ENCODE data around the gene PSMC3.
A peak's percentile ranks its signal among the peaks of the same experiment; 100 is the strongest.

The PSMC3 gene

DNA sequence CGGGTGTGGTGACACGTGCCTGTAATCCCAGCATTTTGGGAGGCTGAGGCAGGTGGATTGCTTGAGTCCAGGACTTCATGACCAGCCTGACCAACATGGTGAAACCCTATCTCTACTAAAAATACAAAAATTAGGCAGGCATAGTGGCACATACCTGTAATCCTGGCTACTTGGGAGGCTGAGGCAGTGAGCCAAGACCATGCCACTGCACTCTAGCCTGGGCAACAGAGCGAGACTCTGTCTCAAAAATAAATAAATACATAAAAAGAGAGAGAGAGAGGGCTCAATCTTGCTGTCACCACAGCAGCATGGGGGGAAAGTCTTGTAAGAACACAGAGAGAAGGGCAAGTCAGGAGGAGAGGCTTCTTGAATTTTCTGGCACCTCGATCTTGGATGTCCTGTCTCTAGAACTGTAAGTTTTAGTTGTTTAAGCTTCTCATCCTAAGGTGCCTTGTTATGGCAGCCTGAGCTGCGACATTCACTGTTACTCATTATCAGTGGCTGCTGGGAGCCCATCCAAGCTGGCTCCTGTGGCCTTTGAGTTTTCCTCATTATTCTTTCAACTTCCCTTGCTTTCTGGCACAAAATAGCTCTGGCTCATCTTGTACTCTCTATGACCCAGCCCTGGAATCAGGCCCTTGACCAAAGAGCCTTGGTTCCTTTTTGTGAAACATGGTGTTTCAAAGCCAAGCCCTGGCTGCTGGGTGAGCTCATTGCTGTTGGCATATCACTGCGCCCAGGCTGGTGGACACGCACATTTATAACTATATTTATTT is 8.0 kb upstream of the PSMC3 start:
- Histone ChIP-seq H3K27me3 (ENCODE audit: insufficient read depth, low read length, poor library complexity) (no peaks in the 10 kb centered on the region), H3K4me3 (ENCODE audit: low read length) (no peak overlapping the region), H3K23ac (ENCODE audit: low read length) (no peak overlapping the region), H3K4me2 (ENCODE audit: low read length) (no peak overlapping the region), H3K56ac (ENCODE audit: low read length) (no peak overlapping the region), H3K9ac (ENCODE audit: low read length) (no peak overlapping the region), H3K18ac (ENCODE audit: low read length) (no peak overlapping the region), H2BK15ac (replicated peaks; ENCODE audit: low read depth) (no peak overlapping the region), H2BK120ac (ENCODE audit: low read depth, low read length) (no peak overlapping the region), H3K79me1 (ENCODE audit: low read length) (no peaks in the 10 kb centered on the region), H3K4me1 (ENCODE audit: control insufficient read depth, low read depth, low read length) (no peaks in the 10 kb centered on the region), H4K8ac (ENCODE audit: low read depth, low read length) (no peak overlapping the region), H3K36me3 (ENCODE audit: control insufficient read depth, insufficient read depth, low read length) (no peaks in the 10 kb centered on the region), H2BK5ac (ENCODE audit: low read length) (no peak overlapping the region), H4K5ac (ENCODE audit: low read length) (no peak overlapping the region), H3K4ac (ENCODE audit: low read depth, low read length) (no peak overlapping the region), H3K79me2 (ENCODE audit: control insufficient read depth, insufficient read depth, low read length) (no peaks in the 10 kb centered on the region), H3K27ac (ENCODE audit: low read depth, low read length) (no peak overlapping the region), H2AK5ac (ENCODE audit: low read length) (no peak overlapping the region)
- no peak for DNase-seq
- WGBS (ENCODE audit: extremely low coverage, insufficient coverage, low lambda C conversion rate) = no CpG with 5 or more reads among the region's 7 CpGs

DNA sequence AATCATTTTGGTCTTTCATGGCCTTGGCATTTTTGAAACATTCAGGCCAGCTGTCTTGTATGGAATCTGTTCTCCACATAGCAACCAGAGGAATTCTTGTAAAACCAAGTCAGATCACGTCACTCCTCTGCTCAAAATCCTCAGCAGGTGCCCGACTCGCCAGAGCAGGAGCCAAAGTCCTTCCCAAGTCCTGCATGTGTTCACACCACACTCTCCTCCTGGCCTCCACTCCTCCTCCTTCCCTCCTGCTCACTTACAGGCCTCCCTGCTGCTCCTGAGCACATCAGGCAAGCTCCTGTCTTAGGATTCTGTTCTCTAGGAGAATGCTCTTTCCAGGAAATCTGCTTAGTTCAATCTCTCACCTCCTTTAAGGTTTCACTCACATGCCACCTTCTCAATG is 6.9 kb upstream of the PSMC3 start:
- H3K18ac ChIP-seq (ENCODE audit: low read length) = no peak overlapping the region
- H3K4me1 ChIP-seq (ENCODE audit: control insufficient read depth, low read depth, low read length) = no peaks in the 10 kb centered on the region
- no peak overlapping the region for H3K27ac ChIP-seq (ENCODE audit: low read depth, low read length)
- H2AK5ac ChIP-seq (ENCODE audit: low read length) = no peak overlapping the region
- no peak overlapping the region for H4K5ac ChIP-seq (ENCODE audit: low read length)
- no peak overlapping the region for H2BK15ac ChIP-seq (replicated peaks; ENCODE audit: low read depth)
- no peak overlapping the region for H3K56ac ChIP-seq (ENCODE audit: low read length)
- no peak overlapping the region for H2BK120ac ChIP-seq (ENCODE audit: low read depth, low read length)
- H3K4me3 ChIP-seq (ENCODE audit: low read length) = no peak overlapping the region
- no peak for DNase-seq
- H3K23ac ChIP-seq (ENCODE audit: low read length) = no peak overlapping the region
- no CpG with 5 or more reads among the region's 3 CpGs for WGBS (ENCODE audit: extremely low coverage, insufficient coverage, low lambda C conversion rate)
- no peak overlapping the region for H3K4ac ChIP-seq (ENCODE audit: low read depth, low read length)
- H3K9ac ChIP-seq (ENCODE audit: low read length) = no peak overlapping the region
- H4K8ac ChIP-seq (ENCODE audit: low read depth, low read length) = no peak overlapping the region
- H2BK5ac ChIP-seq (ENCODE audit: low read length) = no peak overlapping the region
- H3K79me1 ChIP-seq (ENCODE audit: low read length) = no peaks in the 10 kb centered on the region
- no peaks in the 10 kb centered on the region for H3K27me3 ChIP-seq (ENCODE audit: insufficient read depth, low read length, poor library complexity)
- H3K4me2 ChIP-seq (ENCODE audit: low read length) = no peak overlapping the region
- H3K36me3 ChIP-seq (ENCODE audit: control insufficient read depth, insufficient read depth, low read length) = no peaks in the 10 kb centered on the region
- no peaks in the 10 kb centered on the region for H3K79me2 ChIP-seq (ENCODE audit: control insufficient read depth, insufficient read depth, low read length)

DNA sequence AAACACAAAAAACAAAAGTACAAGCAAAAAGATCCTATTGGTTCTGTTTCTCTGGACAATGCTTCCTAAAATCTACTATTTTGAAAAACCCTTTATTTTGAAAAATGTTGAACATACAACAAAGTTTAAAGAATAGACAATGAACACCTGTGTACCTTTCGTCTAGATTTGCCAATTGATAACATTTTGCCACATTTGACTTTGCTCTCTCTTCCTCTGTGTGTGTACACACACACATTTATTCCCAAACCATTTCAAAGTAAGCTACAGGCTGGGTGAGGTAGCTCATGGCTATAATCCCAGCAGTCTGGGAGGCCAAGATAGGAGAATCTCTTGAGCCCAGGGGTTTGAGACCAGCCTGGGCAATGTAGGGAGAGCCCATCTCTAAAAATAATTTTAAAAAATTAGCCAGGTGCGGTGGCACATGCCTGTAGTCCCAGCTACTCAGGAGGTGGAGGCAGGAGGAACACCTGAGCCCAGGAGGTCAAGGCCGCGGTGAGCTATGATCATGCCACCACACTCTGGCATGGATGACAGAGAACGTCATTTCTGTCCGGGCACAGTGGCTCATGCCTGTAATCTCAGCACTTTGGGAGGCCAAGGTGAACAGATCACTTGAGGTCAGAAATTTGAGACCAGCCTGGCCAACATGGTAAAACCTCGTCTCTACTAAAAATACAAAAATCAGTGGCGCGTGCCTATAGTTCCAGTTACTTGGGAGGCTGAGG is 5.3 kb upstream of the PSMC3 start:
- no peak overlapping the region for H3K56ac ChIP-seq (ENCODE audit: low read length)
- no peak overlapping the region for H4K5ac ChIP-seq (ENCODE audit: low read length)
- no peak overlapping the region for H3K18ac ChIP-seq (ENCODE audit: low read length)
- no peaks in the 10 kb centered on the region for H3K27me3 ChIP-seq (ENCODE audit: insufficient read depth, low read length, poor library complexity)
- no peak overlapping the region for H3K4me2 ChIP-seq (ENCODE audit: low read length)
- no peak for DNase-seq
- no peaks in the 10 kb centered on the region for H3K4me1 ChIP-seq (ENCODE audit: control insufficient read depth, low read depth, low read length)
- H2BK120ac ChIP-seq (ENCODE audit: low read depth, low read length) = no peak overlapping the region
- no peak overlapping the region for H2BK5ac ChIP-seq (ENCODE audit: low read length)
- no peak overlapping the region for H3K23ac ChIP-seq (ENCODE audit: low read length)
- H3K36me3 ChIP-seq (ENCODE audit: control insufficient read depth, insufficient read depth, low read length) = no peaks in the 10 kb centered on the region
- H2BK15ac ChIP-seq (replicated peaks; ENCODE audit: low read depth) = no peak overlapping the region
- no peak overlapping the region for H2AK5ac ChIP-seq (ENCODE audit: low read length)
- H4K8ac ChIP-seq (ENCODE audit: low read depth, low read length) = no peak overlapping the region
- no CpG with 5 or more reads among the region's 9 CpGs for WGBS (ENCODE audit: extremely low coverage, insufficient coverage, low lambda C conversion rate)
- no peak overlapping the region for H3K4me3 ChIP-seq (ENCODE audit: low read length)
- no peaks in the 10 kb centered on the region for H3K79me2 ChIP-seq (ENCODE audit: control insufficient read depth, insufficient read depth, low read length)
- no peaks in the 10 kb centered on the region for H3K79me1 ChIP-seq (ENCODE audit: low read length)
- no peak overlapping the region for H3K4ac ChIP-seq (ENCODE audit: low read depth, low read length)
- no peak overlapping the region for H3K9ac ChIP-seq (ENCODE audit: low read length)
- H3K27ac ChIP-seq (ENCODE audit: low read depth, low read length) = no peak overlapping the region

DNA sequence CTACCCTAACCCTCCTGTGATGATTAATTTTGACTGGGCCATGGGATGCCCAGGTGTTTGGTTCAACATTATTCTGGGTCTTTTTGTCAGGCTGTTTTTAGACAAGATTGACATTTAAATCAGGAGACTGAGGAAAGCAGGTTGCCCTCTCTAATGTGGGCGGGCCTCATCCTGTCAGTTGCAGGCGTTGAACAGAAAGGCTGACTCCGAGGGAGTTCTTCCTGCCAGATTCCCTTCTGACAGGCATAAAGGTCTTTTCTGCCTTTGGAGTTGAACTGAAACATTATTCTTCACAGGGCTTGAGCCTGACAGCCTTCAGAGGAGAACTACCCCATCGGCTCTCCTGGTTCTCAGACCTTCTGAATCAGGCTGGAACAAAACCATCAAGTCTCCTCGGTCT is 4.3 kb upstream of the PSMC3 start:
- Histone ChIP-seq H3K27me3 (ENCODE audit: insufficient read depth, low read length, poor library complexity) (no peaks in the 10 kb centered on the region), H3K18ac (ENCODE audit: low read length) (no peak overlapping the region), H3K27ac (ENCODE audit: low read depth, low read length) (no peak overlapping the region), H2BK5ac (ENCODE audit: low read length) (no peak overlapping the region), H3K4me2 (ENCODE audit: low read length) (no peak overlapping the region), H4K8ac (ENCODE audit: low read depth, low read length) (no peak overlapping the region), H3K56ac (ENCODE audit: low read length) (no peak overlapping the region), H3K9ac (ENCODE audit: low read length) (no peak overlapping the region), H3K79me2 (ENCODE audit: control insufficient read depth, insufficient read depth, low read length) (peaks cover 2% of the 10 kb centered on the region), H3K79me1 (ENCODE audit: low read length) (peaks cover 2% of the 10 kb centered on the region), H2AK5ac (ENCODE audit: low read length) (no peak overlapping the region), H3K4me1 (ENCODE audit: control insufficient read depth, low read depth, low read length) (no peaks in the 10 kb centered on the region), H3K4me3 (ENCODE audit: low read length) (no peak overlapping the region), H4K5ac (ENCODE audit: low read length) (no peak overlapping the region), H2BK15ac (replicated peaks; ENCODE audit: low read depth) (no peak overlapping the region), H3K4ac (ENCODE audit: low read depth, low read length) (no peak overlapping the region), H3K23ac (ENCODE audit: low read length) (no peak overlapping the region), H2BK120ac (ENCODE audit: low read depth, low read length) (no peak overlapping the region), H3K36me3 (ENCODE audit: control insufficient read depth, insufficient read depth, low read length) (no peaks in the 10 kb centered on the region)
- WGBS (ENCODE audit: extremely low coverage, insufficient coverage, low lambda C conversion rate) = no CpG with 5 or more reads among the region's 5 CpGs
- no peak for DNase-seq

DNA sequence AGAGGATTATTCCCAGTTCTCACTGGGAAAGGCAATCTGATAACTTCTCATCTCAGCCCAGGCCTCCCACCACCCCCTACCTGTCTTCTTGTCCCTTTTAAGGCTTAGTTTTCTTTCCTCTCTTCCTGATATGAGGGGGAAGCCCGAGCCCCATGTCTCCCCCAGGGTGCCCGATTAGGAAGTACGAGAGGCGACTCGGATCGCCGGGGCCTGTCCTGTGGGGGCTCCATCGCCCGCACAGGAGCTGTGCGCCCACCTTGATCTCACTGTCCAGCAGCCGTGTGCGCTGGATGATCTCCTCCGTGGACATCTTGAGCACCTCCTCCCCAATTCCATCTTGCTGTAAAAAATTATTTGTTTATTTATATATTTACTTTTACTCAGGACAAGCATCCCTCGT is 628 bp downstream of the PSMC3 start:
- Histone ChIP-seq H2BK15ac (replicated peaks; ENCODE audit: low read depth) (no peak overlapping the region), H3K4me3 (ENCODE audit: low read length) (peak overlapping the region; percentile 93), H4K5ac (ENCODE audit: low read length) (no peak overlapping the region), H3K27me3 (ENCODE audit: insufficient read depth, low read length, poor library complexity) (no peaks in the 10 kb centered on the region), H3K9ac (ENCODE audit: low read length) (peak overlapping the region; percentile 95), H3K56ac (ENCODE audit: low read length) (peak overlapping the region; percentile 95), H4K8ac (ENCODE audit: low read depth, low read length) (no peak overlapping the region), H3K4me1 (ENCODE audit: control insufficient read depth, low read depth, low read length) (no peaks in the 10 kb centered on the region), H2BK120ac (ENCODE audit: low read depth, low read length) (no peak overlapping the region), H2AK5ac (ENCODE audit: low read length) (no peak overlapping the region), H3K79me2 (ENCODE audit: control insufficient read depth, insufficient read depth, low read length) (peaks cover 14% of the 10 kb centered on the region), H3K36me3 (ENCODE audit: control insufficient read depth, insufficient read depth, low read length) (peaks cover 15% of the 10 kb centered on the region), H3K27ac (ENCODE audit: low read depth, low read length) (no peak overlapping the region), H2BK5ac (ENCODE audit: low read length) (no peak overlapping the region), H3K23ac (ENCODE audit: low read length) (no peak overlapping the region), H3K4ac (ENCODE audit: low read depth, low read length) (peak overlapping the region; percentile 73), H3K18ac (ENCODE audit: low read length) (peak overlapping the region; percentile 88), H3K79me1 (ENCODE audit: low read length) (peaks cover 17% of the 10 kb centered on the region), H3K4me2 (ENCODE audit: low read length) (peak overlapping the region; percentile 78)
- DNase-seq = no peak
- no CpG with 5 or more reads among the region's 14 CpGs for WGBS (ENCODE audit: extremely low coverage, insufficient coverage, low lambda C conversion rate)

Data from mesendoderm (in vitro differentiated cells).